ENCODE measurements around the gene STOX1. TPM values are rescaled to one million over a fixed set of nuclear protein-coding genes. Genes with fewer than 3 reads are reported as not detected.
"Not testable (repeated sequence)": the region's sequence is repeated elsewhere in the genome, so short reads cannot be mapped to it uniquely, and the experiment has no call there.

STOX1 gene
- total and polyA plus RNA-seq, 5 donors, result 0.14 to 0.45 (median 0.25) TPM

- 62% methylated on average over 6 of the region's 6 CpGs for WGBS
- intact Hi-C loops (cut with DNase I), result no loop called here
- no peak for ATAC-seq
These were observed 2.2 kb downstream of the STOX1 start for GRCh38 chr10:68829521-68829920.

DNA sequence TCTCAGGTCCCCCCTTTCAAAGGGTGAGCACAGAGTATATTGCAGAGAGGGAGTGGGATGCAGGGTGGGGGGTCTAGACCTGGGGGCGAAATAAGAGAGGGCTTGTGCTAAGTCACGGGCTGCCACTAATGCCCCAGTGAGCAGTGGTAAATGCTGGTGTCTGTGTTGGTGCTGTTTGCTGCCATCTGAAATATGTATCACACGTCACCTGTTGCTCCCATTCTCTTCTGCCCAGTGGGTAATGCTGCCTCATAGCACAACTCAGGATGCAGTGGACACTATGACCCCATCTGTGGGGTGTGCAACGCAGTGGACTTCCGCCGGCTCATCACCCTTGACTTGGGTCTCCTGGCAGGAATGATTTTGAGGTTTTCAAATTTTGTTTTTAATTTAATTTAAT, 2.6 kb downstream of the STOX1 start:
- Histone ChIP-seq H3K27ac (ENCODE audit: low read length) (no peak overlapping the region), H3K4me3 (ENCODE audit: low read length) (no peak overlapping the region), H3K9me3 (ENCODE audit: control insufficient read depth, low read length) (no peaks in the 10 kb centered on the region), H3K27me3 (ENCODE audit: control insufficient read depth, insufficient read depth) (no peaks in the 10 kb centered on the region), H3K4me1 (ENCODE audit: control insufficient read depth, insufficient read depth, low read length) (no peaks in the 10 kb centered on the region)
- ATAC-seq, result no peak
- intact Hi-C loops (cut with DNase I), result no loop called here
- no peak for DNase-seq
- WGBS, result 86% methylated on average over 6 of the region's 6 CpGs

More at GRCh38 chr10:68829521-68829920, 2.2 kb downstream of the STOX1 start:
- no peak overlapping the region for H3K27ac ChIP-seq (ENCODE audit: low read length)
- H3K9me3 ChIP-seq (ENCODE audit: control insufficient read depth, low read length), result no peaks in the 10 kb centered on the region
- H3K4me3 ChIP-seq (ENCODE audit: low read length), result no peak overlapping the region
- no peak for DNase-seq
- no peaks in the 10 kb centered on the region for H3K4me1 ChIP-seq (ENCODE audit: control insufficient read depth, insufficient read depth, low read length)
- H3K27me3 ChIP-seq (ENCODE audit: control insufficient read depth, insufficient read depth), result no peaks in the 10 kb centered on the region

DNA sequence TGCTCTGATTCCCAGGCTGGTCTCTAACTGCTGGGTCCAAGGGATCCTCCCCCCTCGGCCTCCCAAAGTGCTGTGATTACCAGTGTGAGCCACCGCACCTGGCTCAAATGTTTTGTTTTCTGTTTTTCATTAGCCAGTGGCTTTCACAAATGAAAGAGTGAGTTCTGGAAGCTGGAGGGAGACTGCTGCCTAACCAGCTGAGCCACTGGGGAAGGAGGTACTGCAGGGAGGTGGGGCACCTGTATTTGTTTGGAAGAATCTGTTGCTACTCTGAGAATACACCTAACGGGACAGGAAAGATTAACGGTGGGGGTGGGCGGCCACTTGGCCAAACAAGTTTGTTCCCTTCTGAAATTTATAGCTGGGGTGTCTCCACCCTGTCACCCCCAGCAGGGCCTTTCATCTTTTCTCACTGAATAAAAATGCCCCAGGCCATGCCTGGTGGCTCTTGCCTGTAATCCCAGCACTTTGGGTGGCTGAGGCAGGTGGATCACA, 4.7 kb downstream of the STOX1 start:
- Histone ChIP-seq H3K9me3 (ENCODE audit: control insufficient read depth, low read length) (no peaks in the 10 kb centered on the region), H3K4me1 (ENCODE audit: control insufficient read depth, insufficient read depth, low read length) (no peaks in the 10 kb centered on the region), H3K27ac (ENCODE audit: low read length) (no peak overlapping the region), H3K27me3 (ENCODE audit: control insufficient read depth, insufficient read depth) (no peaks in the 10 kb centered on the region), H3K4me3 (ENCODE audit: low read length) (no peak overlapping the region)
- WGBS, result 87% methylated on average over 5 of the region's 5 CpGs
- no peak for ATAC-seq
- intact Hi-C loops (cut with DNase I), result no loop called here
- no peak for DNase-seq

DNA sequence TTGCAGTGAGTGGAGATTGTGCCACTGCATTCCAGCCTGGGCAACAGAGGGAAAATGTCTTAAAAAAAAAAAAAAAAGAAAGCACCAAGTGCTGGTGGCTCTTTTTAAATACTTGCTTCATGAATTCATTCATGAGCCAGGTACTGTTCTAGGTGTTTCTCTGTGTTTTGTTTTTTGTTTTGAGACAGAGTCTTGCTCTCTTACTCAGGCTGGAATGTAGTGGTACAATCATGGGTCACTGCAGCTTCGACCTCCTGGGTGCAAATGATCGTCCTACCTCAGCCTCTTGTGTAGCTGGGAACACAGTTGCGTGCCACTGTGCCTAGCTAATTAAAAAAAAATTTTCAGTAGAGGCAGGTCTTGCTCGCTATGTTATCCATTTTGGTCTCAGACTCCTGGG, 5.3 kb downstream of the STOX1 start:
- Histone ChIP-seq H3K27me3 (ENCODE audit: control insufficient read depth, insufficient read depth) (no peaks in the 10 kb centered on the region), H3K9me3 (ENCODE audit: control insufficient read depth, low read length) (no peaks in the 10 kb centered on the region), H3K27ac (ENCODE audit: low read length) (no peak overlapping the region), H3K4me1 (ENCODE audit: control insufficient read depth, insufficient read depth, low read length) (no peaks in the 10 kb centered on the region), H3K4me3 (ENCODE audit: low read length) (no peak overlapping the region)
- DNase-seq (no peak), ATAC-seq (no peak)
- 91% methylated on average over 4 of the region's 4 CpGs for WGBS
- intact Hi-C loops (cut with DNase I), result no loop called here

- intact Hi-C loops (cut with DNase I), result no loop called here
- Histone ChIP-seq H3K27ac (ENCODE audit: low read length) (no peak overlapping the region), H3K27me3 (ENCODE audit: control insufficient read depth, insufficient read depth) (no peaks in the 10 kb centered on the region), H3K9me3 (ENCODE audit: control insufficient read depth, low read length) (no peaks in the 10 kb centered on the region), H3K4me3 (ENCODE audit: low read length) (no peak overlapping the region), H3K4me1 (ENCODE audit: control insufficient read depth, insufficient read depth, low read length) (no peaks in the 10 kb centered on the region)
- DNase-seq (no peak), ATAC-seq (no peak)
- WGBS, result 88% methylated on average over 8 of the region's 8 CpGs
These were observed 10.4 kb downstream of the STOX1 start for GRCh38 chr10:68837626-68838322.

- DNase-seq; H3K4me1 ChIP-seq (ENCODE audit: control insufficient read depth, insufficient read depth, low read length); H3K27ac ChIP-seq (ENCODE audit: low read length); H3K27me3 ChIP-seq (ENCODE audit: control insufficient read depth, insufficient read depth); H3K4me3 ChIP-seq (ENCODE audit: low read length); ATAC-seq; H3K9me3 ChIP-seq (ENCODE audit: control insufficient read depth, low read length); intact Hi-C loops (cut with DNase I): not testable (repeated sequence)
- WGBS, result 95% methylated on average over 9 of the region's 9 CpGs
These were observed 13.3 kb downstream of the STOX1 start for GRCh38 chr10:68840650-68841049.

DNA sequence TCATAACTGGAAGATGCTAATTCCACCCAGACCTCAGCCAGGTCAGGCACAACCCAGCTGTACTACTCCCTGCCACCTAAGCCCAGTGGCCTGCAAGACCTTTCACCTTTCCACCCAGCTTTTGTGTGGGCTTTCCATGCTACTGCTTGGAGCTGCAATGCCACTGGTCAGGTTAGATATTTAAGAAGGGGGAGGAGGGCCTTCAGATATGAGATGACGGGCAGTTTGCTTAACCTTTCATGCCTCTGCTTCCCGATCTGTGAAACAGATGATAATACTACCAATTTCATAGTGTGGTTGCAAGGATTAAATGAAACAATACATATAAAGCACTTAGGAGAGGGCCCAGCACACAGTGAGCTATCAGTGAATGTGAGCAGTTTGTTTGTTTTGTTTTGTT, 20.9 kb downstream of the STOX1 start:
- Histone ChIP-seq H3K4me1 (ENCODE audit: control insufficient read depth, insufficient read depth, low read length) (no peaks in the 10 kb centered on the region), H3K4me3 (ENCODE audit: low read length) (no peak overlapping the region), H3K9me3 (ENCODE audit: control insufficient read depth, low read length) (no peaks in the 10 kb centered on the region), H3K27me3 (ENCODE audit: control insufficient read depth, insufficient read depth) (no peaks in the 10 kb centered on the region), H3K27ac (ENCODE audit: low read length) (no peak overlapping the region)
- whole genome bisulfite sequencing, result 85% methylated on average over 2 of the region's 2 CpGs
- intact Hi-C loops (cut with DNase I), result no loop called here
- DNase-seq, result no peak
- ATAC-seq, result no peak

- ATAC-seq (no peak), DNase-seq (no peak)
- intact Hi-C loops (cut with DNase I), result no loop called here
- Histone ChIP-seq H3K4me1 (ENCODE audit: control insufficient read depth, insufficient read depth, low read length) (no peaks in the 10 kb centered on the region), H3K27ac (ENCODE audit: low read length) (no peak overlapping the region), H3K27me3 (ENCODE audit: control insufficient read depth, insufficient read depth) (no peaks in the 10 kb centered on the region), H3K4me3 (ENCODE audit: low read length) (no peak overlapping the region), H3K9me3 (ENCODE audit: control insufficient read depth, low read length) (no peaks in the 10 kb centered on the region)
- 69% methylated on average over 4 of the region's 4 CpGs for WGBS
These were observed 21.5 kb downstream of the STOX1 start for GRCh38 chr10:68848806-68849205.

DNA sequence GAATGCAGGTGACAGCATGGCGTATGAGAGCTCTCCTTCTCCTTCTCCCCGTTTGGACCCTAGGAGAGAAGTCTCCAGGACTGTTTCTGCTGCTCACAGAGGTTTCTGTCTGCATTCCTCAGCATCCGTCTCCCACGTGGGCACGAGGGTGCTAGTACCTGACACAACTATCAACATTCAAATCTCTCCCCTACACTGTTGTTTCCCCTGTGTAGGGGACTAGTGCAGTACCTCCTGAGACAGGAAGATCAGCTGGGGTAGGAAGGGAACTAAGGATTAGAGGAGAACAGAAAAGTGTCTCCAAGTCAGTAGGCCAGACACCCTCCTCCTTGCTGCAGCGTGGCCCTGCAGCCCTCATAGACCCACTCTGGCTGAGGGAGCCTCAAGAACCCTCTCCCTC, 29.0 kb downstream of the STOX1 start:
- peaks cover 3% of the 10 kb centered on the region for H3K9me3 ChIP-seq (ENCODE audit: control insufficient read depth, low read length)
- H3K27me3 ChIP-seq (ENCODE audit: control insufficient read depth, insufficient read depth), result no peaks in the 10 kb centered on the region
- no peak for DNase-seq
- no peak overlapping the region for H3K4me3 ChIP-seq (ENCODE audit: low read length)
- H3K27ac ChIP-seq (ENCODE audit: low read length), result no peak overlapping the region
- no peaks in the 10 kb centered on the region for H3K4me1 ChIP-seq (ENCODE audit: control insufficient read depth, insufficient read depth, low read length)
- ATAC-seq, result no peak
- intact Hi-C loops (cut with DNase I), result no loop called here
- WGBS, result 68% methylated on average over 6 of the region's 6 CpGs

GRCh38 chr10:68857005-68857404, 29.7 kb downstream of the STOX1 start:
- DNase-seq, result no peak
- ATAC-seq, result no peak
- intact Hi-C loops (cut with DNase I), result no loop called here
- Histone ChIP-seq H3K4me3 (ENCODE audit: low read length) (no peak overlapping the region), H3K27me3 (ENCODE audit: control insufficient read depth, insufficient read depth) (no peaks in the 10 kb centered on the region), H3K27ac (ENCODE audit: low read length) (no peak overlapping the region), H3K4me1 (ENCODE audit: control insufficient read depth, insufficient read depth, low read length) (no peaks in the 10 kb centered on the region), H3K9me3 (ENCODE audit: control insufficient read depth, low read length) (peaks cover 3% of the 10 kb centered on the region)
- WGBS, result 79% methylated on average over 2 of the region's 2 CpGs

DNA sequence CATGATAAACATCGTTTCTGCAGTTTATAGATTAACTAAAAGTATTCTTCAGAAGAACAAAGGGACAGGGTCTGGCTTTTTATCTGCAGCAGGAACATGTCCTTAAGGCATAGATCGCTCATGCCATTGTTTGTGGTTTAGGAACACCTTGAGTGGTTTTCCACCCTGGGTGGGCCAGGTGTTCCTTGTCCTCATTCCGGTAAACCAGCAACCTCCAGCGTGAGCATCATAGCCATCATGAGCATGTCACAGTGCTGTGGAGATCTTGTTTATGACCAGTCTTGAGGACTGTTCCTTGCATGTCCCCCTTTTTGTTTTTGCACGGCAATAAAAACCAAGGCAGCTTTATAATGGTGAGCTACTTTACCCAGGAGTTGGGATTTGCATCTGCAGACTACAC, 33.9 kb downstream of the STOX1 start:
- Histone ChIP-seq H3K4me1 (ENCODE audit: control insufficient read depth, insufficient read depth, low read length) (no peaks in the 10 kb centered on the region), H3K27me3 (ENCODE audit: control insufficient read depth, insufficient read depth) (no peaks in the 10 kb centered on the region), H3K4me3 (ENCODE audit: low read length) (no peak overlapping the region), H3K27ac (ENCODE audit: low read length) (no peak overlapping the region), H3K9me3 (ENCODE audit: control insufficient read depth, low read length) (peaks cover 3% of the 10 kb centered on the region)
- no peak for ATAC-seq
- WGBS, result 94% methylated on average over 5 of the region's 5 CpGs
- no peak for DNase-seq
- intact Hi-C loops (cut with DNase I), result no loop called here

DNA sequence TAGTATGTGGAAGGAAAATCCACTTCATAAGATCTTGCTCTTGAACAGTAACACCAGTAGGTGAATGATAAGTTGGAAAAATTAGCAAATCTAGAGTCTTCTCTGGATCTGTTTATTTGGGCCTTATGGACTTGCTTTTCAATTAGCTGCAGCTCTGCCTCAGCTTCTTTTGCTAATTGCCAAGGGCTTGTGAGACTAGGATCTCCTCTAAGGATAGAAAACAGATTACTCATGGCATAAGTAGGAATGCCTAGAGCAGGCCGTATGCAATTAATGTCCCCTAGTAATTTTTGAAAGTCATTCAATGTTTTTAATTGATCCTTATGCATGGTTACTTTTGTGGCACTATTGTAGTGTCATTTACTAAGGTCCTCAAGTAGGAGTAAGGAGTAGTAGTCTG, 37.3 kb downstream of the STOX1 start:
- Histone ChIP-seq H3K9me3 (ENCODE audit: control insufficient read depth, low read length) (peaks cover 3% of the 10 kb centered on the region), H3K27ac (ENCODE audit: low read length) (no peak overlapping the region), H3K4me1 (ENCODE audit: control insufficient read depth, insufficient read depth, low read length) (no peaks in the 10 kb centered on the region), H3K27me3 (ENCODE audit: control insufficient read depth, insufficient read depth) (no peaks in the 10 kb centered on the region), H3K4me3 (ENCODE audit: low read length) (no peak overlapping the region)
- 91% methylated on average over 1 of the region's 1 CpG for WGBS
- ATAC-seq (no peak), DNase-seq (no peak)
- intact Hi-C loops (cut with DNase I), result no loop called here

All from right cardiac atrium (tissue), 5 donors.